8988T (cell line): ENCODE results near the gene NIBAN1.
"Not testable (repeated sequence)": the region's sequence is repeated elsewhere in the genome, so short reads cannot be mapped to it uniquely, and the experiment has no call there.

Experiments
- DNase-seq: peaks from one replicate; pipeline ENCODE4 v3.0.0; 2011

NIBAN1 gene

GRCh38 chr1:184971522-184972265, 2.6 kb downstream of the NIBAN1 start:
- DNase-seq = no peak

- no peak for DNase-seq
Observed at GRCh38 chr1:184970691-184971161, 3.6 kb downstream of the NIBAN1 start.

GRCh38 chr1:184966989-184967388, 7.3 kb downstream of the NIBAN1 start:
- DNase-seq = no peak

GRCh38 chr1:184965944-184966860, 8.1 kb downstream of the NIBAN1 start:
- DNase-seq = no peak

- DNase-seq = no peak
Observed at GRCh38 chr1:184965439-184965838, 8.9 kb downstream of the NIBAN1 start.

GRCh38 chr1:184959626-184960025, 14.7 kb downstream of the NIBAN1 start:
- DNase-seq = no peak

GRCh38 chr1:184958554-184959353, 15.6 kb downstream of the NIBAN1 start:
- DNase-seq = no peak

- not testable (repeated sequence) for DNase-seq
Observed at GRCh38 chr1:184957901-184958300, 16.4 kb downstream of the NIBAN1 start.

GRCh38 chr1:184956999-184957700, 17.2 kb downstream of the NIBAN1 start:
- no peak for DNase-seq

GRCh38 chr1:184954232-184954995, 19.9 kb downstream of the NIBAN1 start:
- no peak for DNase-seq

GRCh38 chr1:184953600-184954219, 20.6 kb downstream of the NIBAN1 start:
- no peak for DNase-seq

GRCh38 chr1:184952428-184952827, 21.9 kb downstream of the NIBAN1 start:
- DNase-seq = no peak

GRCh38 chr1:184951788-184952187, 22.5 kb downstream of the NIBAN1 start:
- DNase-seq = no peak

GRCh38 chr1:184950906-184951305, 23.4 kb downstream of the NIBAN1 start:
- no peak for DNase-seq

GRCh38 chr1:184950227-184950626, 24.1 kb downstream of the NIBAN1 start:
- DNase-seq = no peak

- no peak for DNase-seq
Observed at GRCh38 chr1:184947497-184948256, 26.6 kb downstream of the NIBAN1 start.

GRCh38 chr1:184945678-184946412, 28.5 kb downstream of the NIBAN1 start:
- DNase-seq = no peak

GRCh38 chr1:184945029-184945428, 29.3 kb downstream of the NIBAN1 start:
- no peak for DNase-seq

- no peak for DNase-seq
Observed at GRCh38 chr1:184943998-184944397, 30.3 kb downstream of the NIBAN1 start.

- DNase-seq = no peak
Observed at GRCh38 chr1:184941735-184942134, 32.6 kb downstream of the NIBAN1 start.
